ENCODE results near the gene HIGD2B.
"Not testable (repeated sequence)": the region's sequence is repeated elsewhere in the genome, so short reads cannot be mapped to it uniquely, and the experiment has no call there.

The HIGD2B gene

DNA sequence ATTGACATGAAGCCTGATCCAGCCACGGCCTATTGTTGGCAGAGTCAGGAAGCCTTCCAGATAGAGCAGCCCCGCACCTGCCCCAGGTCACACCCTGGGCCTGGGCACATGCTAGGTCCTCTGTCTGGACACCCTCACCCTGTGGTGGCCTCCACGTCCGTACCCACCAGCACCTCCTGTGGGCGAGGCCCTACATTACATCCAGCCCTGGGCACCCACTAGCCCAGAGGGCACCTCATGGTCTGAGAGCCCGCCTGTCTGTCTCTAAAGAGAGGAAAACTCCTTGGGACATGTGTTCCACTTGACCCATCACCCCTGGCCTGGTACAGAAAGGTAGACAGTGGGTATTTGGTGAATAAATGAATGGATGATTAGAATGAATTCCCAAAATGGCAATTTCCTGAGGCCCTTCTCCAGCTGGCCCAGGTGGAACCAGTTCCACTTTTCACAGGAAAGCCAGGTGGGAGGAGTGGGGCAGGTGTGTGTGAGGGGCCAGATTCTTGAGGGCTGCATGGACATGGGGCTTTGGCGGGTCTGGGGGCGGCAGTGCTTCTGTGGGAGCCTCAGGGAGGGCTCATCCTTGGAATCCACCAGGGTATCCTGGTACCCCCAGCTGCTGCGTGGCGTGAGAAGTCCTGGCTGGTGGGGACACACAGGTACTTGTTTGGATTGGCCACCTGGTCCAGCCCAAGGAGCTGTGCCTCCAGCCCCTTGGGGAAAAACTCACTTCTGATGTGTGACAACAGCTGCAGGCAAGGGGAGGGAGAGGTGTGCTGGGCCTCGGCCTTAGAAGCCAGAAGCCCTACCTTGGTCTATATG, 57.5 kb downstream of the HIGD2B start:
- H3K9me3 ChIP-seq; H3K36me3 ChIP-seq; H3K27me3 ChIP-seq; H3K4me1 ChIP-seq; H3K27ac ChIP-seq; intact Hi-C loops (cut with DNase I; ENCODE audit: low total_unique reads); DNase-seq; H3K4me3 ChIP-seq: not testable (repeated sequence)

DNA sequence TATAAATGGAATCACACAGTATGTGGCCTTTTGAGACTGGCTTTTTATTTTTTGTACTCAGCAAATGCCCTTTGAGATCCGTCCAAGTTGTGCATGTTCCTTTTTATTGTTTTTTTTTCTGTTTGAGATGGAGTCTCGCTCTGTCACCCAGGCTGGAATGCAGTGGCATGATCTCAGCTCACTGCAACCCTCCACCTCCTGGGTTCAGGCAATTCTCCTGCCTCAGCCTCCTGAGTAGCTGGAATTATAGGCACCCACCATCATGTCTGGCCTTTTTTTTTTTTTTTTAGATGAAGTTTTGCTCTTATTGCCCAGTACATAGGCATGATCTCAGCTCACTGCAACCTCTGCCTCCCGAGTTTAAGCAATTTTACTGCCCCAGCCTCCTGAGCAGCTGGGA, 59.8 kb downstream of the HIGD2B start:
- H3K4me1 ChIP-seq; H3K27me3 ChIP-seq; H3K4me3 ChIP-seq; H3K36me3 ChIP-seq; intact Hi-C loops (cut with DNase I; ENCODE audit: low total_unique reads); H3K9me3 ChIP-seq; DNase-seq; H3K27ac ChIP-seq: not testable (repeated sequence)
